Type B pancreatic cell (in vitro differentiated cells): ENCODE data around the gene PDE4B. TPM values are rescaled to one million over a fixed set of nuclear protein-coding genes. Genes with fewer than 3 reads are reported as not detected.

Experiments used
- DNase-seq: peaks from one replicate; pipeline ENCODE4 v3.0.0; 2021; ENCODE audit warnings: mixed read lengths; ENCODE audit not compliant: unreplicated experiment; ENCODE audit errors: extremely low spot score
- H3K27ac Mint-ChIP-seq: 2 replicates; pipeline ENCODE4 v1.8.0; 2021; ENCODE audit warnings: mild to moderate bottlenecking, mixed read lengths
- H3K27me3 Mint-ChIP-seq: 2 replicates; pipeline ENCODE4 v1.8.0; 2021; ENCODE audit warnings: mixed read lengths
- H3K36me3 Mint-ChIP-seq: 2 replicates; pipeline ENCODE4 v1.8.0; 2021; ENCODE audit warnings: mixed read lengths
- H3K4me1 Mint-ChIP-seq: one replicate; pipeline ENCODE4 v1.8.0; 2021; ENCODE audit warnings: mixed read lengths; ENCODE audit not compliant: unreplicated experiment
- H3K4me3 Mint-ChIP-seq: 2 replicates; pipeline ENCODE4 v1.8.0; 2021; ENCODE audit warnings: mild to moderate bottlenecking, mixed read lengths
- H3K9me3 Mint-ChIP-seq: 2 replicates; pipeline ENCODE4 v1.8.0; 2021; ENCODE audit warnings: mixed read lengths
- total RNA-seq: library from RNA; stranded (reverse); gene quantifications from 2 replicates; pipeline ENCODE4 v1.2.1, GENCODE V29; 2021; ENCODE audit warnings: low replicate concordance
- TF ChIP-seq, protein P1 (sequence below): fragments of 200-600 bp; sonication (generic); conservative IDR thresholded peaks from 2 replicates; pipeline ENCODE4 v1.5.0; 2021; ENCODE audit warnings: antibody characterized with exemption, mild to moderate bottlenecking

PDE4B gene
- total RNA-seq, 1 donor from 2014 or later, result 4.7 TPM

DNA sequence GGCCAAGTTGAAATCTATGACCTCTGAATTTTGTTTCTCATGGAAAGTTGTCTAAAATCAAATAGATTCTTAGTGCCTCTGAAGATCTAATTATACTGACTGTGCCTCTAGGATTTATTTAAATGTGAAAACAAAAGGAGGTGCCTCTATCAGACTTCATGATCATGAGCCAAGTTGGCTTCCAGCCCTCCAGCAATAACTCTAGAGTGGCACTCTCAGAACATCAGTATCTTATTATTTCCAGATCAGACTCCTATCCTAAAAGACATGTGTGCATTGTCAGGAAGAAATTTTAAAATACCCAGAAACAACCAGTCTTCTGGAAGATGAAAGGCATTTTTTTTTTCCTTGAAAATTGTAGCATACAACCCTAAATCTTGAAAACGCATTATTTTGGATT is 368.0 kb downstream of the PDE4B start:
- Mint-ChIP-seq H3K27ac (no peak overlapping the region), H3K4me1 (no peaks in the 10 kb centered on the region), H3K36me3 (no peaks in the 10 kb centered on the region), H3K9me3 (no peaks in the 10 kb centered on the region), H3K4me3 (no peak overlapping the region), H3K27me3 (no peaks in the 10 kb centered on the region)
- DNase-seq, result no peak
- TF ChIP-seq, protein P1, sequence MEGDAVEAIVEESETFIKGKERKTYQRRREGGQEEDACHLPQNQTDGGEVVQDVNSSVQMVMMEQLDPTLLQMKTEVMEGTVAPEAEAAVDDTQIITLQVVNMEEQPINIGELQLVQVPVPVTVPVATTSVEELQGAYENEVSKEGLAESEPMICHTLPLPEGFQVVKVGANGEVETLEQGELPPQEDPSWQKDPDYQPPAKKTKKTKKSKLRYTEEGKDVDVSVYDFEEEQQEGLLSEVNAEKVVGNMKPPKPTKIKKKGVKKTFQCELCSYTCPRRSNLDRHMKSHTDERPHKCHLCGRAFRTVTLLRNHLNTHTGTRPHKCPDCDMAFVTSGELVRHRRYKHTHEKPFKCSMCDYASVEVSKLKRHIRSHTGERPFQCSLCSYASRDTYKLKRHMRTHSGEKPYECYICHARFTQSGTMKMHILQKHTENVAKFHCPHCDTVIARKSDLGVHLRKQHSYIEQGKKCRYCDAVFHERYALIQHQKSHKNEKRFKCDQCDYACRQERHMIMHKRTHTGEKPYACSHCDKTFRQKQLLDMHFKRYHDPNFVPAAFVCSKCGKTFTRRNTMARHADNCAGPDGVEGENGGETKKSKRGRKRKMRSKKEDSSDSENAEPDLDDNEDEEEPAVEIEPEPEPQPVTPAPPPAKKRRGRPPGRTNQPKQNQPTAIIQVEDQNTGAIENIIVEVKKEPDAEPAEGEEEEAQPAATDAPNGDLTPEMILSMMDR, result no peak

GRCh38 chr1:66166753-66167152 is 374.1 kb downstream of the PDE4B start:
- Mint-ChIP-seq H3K4me1 (peaks cover 15% of the 10 kb centered on the region), H3K27ac (no peak overlapping the region), H3K9me3 (no peaks in the 10 kb centered on the region), H3K27me3 (no peaks in the 10 kb centered on the region), H3K4me3 (no peak overlapping the region), H3K36me3 (no peaks in the 10 kb centered on the region)
- TF ChIP-seq, protein P1, result no peak
- DNase-seq, result no peak

DNA sequence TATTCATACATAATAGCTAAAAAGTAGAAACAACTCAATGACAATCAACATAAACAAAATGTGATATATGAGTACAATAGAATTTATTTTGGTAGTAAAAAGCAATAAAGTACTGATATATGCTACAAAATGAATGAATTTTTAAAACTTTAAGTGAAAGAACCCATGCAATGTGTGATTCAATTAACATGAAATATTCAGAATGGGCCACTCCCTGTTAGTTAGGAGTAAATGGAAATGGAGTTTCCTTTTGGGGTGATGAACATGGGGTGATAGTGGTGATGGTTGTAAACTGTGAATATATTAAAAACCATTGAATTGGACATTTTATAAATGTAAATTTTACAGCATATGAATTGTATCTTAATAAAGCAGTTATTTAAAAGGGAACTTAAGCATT is 374.6 kb downstream of the PDE4B start:
- H3K9me3 Mint-ChIP-seq, result no peaks in the 10 kb centered on the region
- no peak for DNase-seq
- peaks cover 15% of the 10 kb centered on the region for H3K4me1 Mint-ChIP-seq
- no peaks in the 10 kb centered on the region for H3K27me3 Mint-ChIP-seq
- TF ChIP-seq, protein P1, result no peak
- H3K27ac Mint-ChIP-seq, result no peak overlapping the region
- no peaks in the 10 kb centered on the region for H3K36me3 Mint-ChIP-seq
- no peak overlapping the region for H3K4me3 Mint-ChIP-seq

DNA sequence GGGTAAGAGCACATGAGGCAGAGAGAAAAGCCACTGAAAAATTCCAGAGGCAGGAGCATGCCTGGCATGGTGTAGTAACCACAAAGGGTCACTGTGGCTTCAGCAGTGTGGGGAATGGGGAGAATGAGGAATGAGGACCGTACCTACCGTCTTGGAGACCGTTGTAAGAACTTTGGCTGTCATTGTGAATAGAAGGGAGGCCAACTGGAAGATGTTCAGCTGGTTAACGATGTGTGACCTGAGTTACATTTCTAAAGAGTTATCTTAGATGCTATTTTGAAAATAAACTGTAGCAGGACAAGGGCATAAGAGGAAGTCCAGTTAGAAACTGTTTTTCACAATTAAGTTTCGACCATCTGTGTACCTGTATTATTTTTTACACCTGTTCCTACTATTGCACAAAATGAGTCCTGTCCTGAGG is 375.8 kb downstream of the PDE4B start:
- TF ChIP-seq, protein P1, result no peak
- H3K27me3 Mint-ChIP-seq, result no peaks in the 10 kb centered on the region
- H3K27ac Mint-ChIP-seq, result no peak overlapping the region
- no peak overlapping the region for H3K4me3 Mint-ChIP-seq
- DNase-seq, result no peak
- H3K9me3 Mint-ChIP-seq, result no peaks in the 10 kb centered on the region
- peaks cover 15% of the 10 kb centered on the region for H3K4me1 Mint-ChIP-seq
- H3K36me3 Mint-ChIP-seq, result no peaks in the 10 kb centered on the region

DNA sequence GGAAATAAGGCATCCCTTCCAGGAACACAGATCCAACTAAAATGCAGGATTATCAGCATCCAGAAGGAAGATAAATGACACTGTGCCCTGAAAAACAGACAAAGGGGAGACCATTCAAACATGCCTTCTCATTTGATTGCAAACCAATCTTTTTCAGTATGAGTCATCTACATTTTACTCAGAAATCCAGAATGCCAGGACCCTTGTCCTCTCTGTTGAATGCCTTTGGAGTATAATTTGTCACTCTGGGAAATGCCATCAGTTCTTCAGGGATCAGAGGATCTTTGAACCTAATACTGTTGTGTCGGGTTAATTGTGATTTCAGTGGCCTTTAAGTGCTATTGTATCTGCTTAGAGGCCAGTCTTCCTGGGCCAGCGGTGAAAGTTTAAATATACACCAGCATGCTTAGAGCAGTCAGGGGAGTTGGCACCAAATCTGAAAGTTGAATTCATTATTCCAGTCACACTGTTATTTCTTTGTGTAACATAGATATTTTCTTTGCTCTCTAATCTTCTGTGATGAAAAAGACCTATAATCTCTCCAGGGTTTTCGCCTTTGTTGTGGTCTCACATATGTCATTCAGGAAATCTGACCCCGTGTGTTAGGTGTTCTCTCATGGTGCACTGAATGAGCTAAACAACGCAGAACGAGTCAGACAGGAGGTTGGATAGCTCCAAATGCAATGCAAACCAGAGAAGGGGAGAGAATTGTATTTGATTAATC is 376.4 kb downstream of the PDE4B start:
- Mint-ChIP-seq H3K9me3 (no peaks in the 10 kb centered on the region), H3K36me3 (no peaks in the 10 kb centered on the region), H3K4me3 (peak overlapping the region; percentile 2), H3K27me3 (no peaks in the 10 kb centered on the region), H3K27ac (no peak overlapping the region), H3K4me1 (peaks cover 15% of the 10 kb centered on the region)
- TF ChIP-seq, protein P1, result no peak
- DNase-seq, result no peak
